Peyer's patch (tissue), 4 donors: ENCODE data around the gene SIPA1L3. TPM values are rescaled to one million over a fixed set of nuclear protein-coding genes. Genes with fewer than 3 reads are reported as not detected.
A peak's percentile ranks its signal among the peaks of the same experiment; 100 is the strongest.
"Not testable (repeated sequence)": the region's sequence is repeated elsewhere in the genome, so short reads cannot be mapped to it uniquely, and the experiment has no call there.

Experiments
- DNase-seq, 3 donors: peaks; one replicate each; pipeline ENCODE4 v3.0.0-alpha.2; 2017 to 2019
- H3K27ac ChIP-seq, 4 donors: fragments of 200-600 bp; sonication (generic); one replicate each; pipeline ENCODE4 v1.5.1; 2016 to 2019
- H3K27me3 ChIP-seq, 2 donors: fragments of 200-600 bp; sonication (generic); one replicate each; pipeline ENCODE4 v1.5.1; 2019
- H3K36me3 ChIP-seq, 3 donors: fragments of 200-600 bp; sonication (generic); one replicate each; pipeline ENCODE4 v1.5.1; 2016 to 2019
- H3K4me1 ChIP-seq, 4 donors: fragments of 200-600 bp; sonication (generic); one replicate each; pipeline ENCODE4 v1.5.1; 2016 to 2019
- H3K4me3 ChIP-seq, 4 donors: fragments of 200-600 bp; sonication (generic); 1 replicate in 3 of 4; 2 replicates in 1 of 4; pipeline ENCODE4 v1.5.1; 2016 to 2019; ENCODE audit warnings: mild to moderate bottlenecking in 1 of 4
- H3K9me3 ChIP-seq, 4 donors: fragments of 200-600 bp; sonication (generic); one replicate each; pipeline ENCODE4 v1.5.1; 2016 to 2019; ENCODE audit warnings: mild to moderate bottlenecking in 1 of 4
- CTCF ChIP-seq, 6 experiments: fragments of 450-650 bp in 4 of 6; fragments of 200-600 bp in 2 of 6; sonication (generic) in 1 of 6; IDR thresholded peaks; one replicate each; pipeline ENCODE4 v1.5.1; 2017 to 2019; ENCODE audit warnings: antibody characterized with exemption in 6 of 6, mild to moderate bottlenecking in 3 of 6, moderate library complexity in 1 of 6
- POLR2A ChIP-seq, 2 donors: fragments of 450-650 bp; IDR thresholded peaks; one replicate each; pipeline ENCODE4 v1.5.1; 2017; ENCODE audit warnings: antibody characterized with exemption in 2 of 2, mild to moderate bottlenecking in 2 of 2, moderate library complexity in 2 of 2
- total RNA-seq, 4 donors: library from RNA; depleted of rRNA; stranded (reverse); fragments of >200 nt; gene quantifications; one replicate each; pipeline ENCODE4 v1.1.0, GENCODE V29; 2016

Gene SIPA1L3
- total RNA-seq, 4 donors from 2014 or later = 63.5 to 304 (median 264) TPM

DNA sequence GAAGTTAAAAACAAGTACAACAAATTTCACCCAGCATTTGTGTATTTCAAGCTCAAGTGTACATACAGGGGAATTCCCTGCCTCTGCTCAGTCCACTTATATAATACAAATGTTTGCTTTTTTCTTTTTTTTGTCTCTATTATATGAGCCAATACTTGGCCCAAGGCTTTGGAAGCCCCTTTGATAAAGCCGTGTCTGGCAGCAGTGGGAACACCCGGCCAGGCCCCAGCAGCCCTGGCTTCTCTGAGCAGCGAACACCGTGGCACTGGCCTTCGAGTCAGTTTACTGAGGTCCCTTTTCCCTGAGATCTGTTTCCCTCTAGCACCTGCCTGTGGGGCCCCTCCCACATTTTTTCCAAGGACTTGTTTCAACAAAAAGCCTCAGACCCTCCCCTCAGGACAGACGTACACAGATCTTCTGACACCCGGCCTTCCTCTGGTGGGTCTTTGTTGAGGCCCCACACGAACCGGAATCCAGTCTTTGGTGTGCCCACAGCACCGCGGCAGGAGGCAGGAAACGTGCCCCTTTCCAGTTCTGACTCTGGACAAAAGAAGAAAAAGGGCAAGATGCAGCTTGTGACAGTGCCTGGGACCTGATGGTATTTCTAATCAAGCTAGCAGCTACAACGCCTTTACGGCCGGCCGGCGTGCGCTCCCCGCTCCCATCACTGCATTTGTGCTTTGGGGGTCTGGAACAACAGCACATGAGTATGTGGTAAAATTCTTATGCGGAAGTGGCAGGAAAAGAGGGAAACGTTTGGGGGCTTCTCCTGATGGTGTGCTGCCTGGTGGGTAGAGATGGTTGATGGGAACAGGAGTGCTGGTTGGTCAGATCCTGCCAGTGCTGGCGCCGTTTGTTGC, 13.8 kb downstream of the SIPA1L3 start:
- Histone ChIP-seq H3K9me3 (no peaks in the 10 kb centered on the region), H3K27me3 (no peaks in the 10 kb centered on the region), H3K4me1 (peaks cover 0 to 9% (median 3%) of the 10 kb centered on the region in 4 donors), H3K27ac (peak overlapping the region in 1 of 4 donors; percentile 52), H3K4me3 (no peak overlapping the region), H3K36me3 (no peaks in the 10 kb centered on the region)
- TF ChIP-seq CTCF (IDR thresholded peaks at IDR 0.05) (no peak), POLR2A (IDR thresholded peaks at IDR 0.05) (no peak)
- DNase-seq = no peak

DNA sequence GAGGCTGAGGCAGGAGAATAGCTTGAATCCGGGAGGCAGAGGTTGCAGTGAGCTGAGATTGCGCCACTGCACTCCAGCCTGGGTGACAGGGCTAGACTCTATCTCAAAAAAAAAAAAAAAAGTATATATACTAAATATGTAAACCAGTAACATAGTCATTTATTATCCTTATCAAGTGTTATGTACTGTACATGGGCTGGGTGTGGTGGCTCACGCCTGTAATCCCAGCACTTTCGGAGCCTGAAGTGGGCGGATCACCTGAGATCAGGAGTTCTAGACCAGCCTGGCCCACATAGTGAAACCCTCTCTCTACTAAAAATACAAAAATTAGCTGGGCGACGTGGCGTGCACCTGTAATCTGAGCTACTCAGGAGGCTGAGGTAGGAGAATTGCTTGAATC, 17.6 kb downstream of the SIPA1L3 start:
- Histone ChIP-seq H3K27ac (peak overlapping the region in 2 of 4 donors; percentile 2 to 43), H3K4me1 (peaks cover 0 to 22% (median 14%) of the 10 kb centered on the region in 4 donors)
- peak in 2 of 3 donors; percentile 75 to 81 for DNase-seq
- not testable (repeated sequence) for H3K27me3 ChIP-seq, H3K9me3 ChIP-seq, H3K4me3 ChIP-seq, H3K36me3 ChIP-seq

DNA sequence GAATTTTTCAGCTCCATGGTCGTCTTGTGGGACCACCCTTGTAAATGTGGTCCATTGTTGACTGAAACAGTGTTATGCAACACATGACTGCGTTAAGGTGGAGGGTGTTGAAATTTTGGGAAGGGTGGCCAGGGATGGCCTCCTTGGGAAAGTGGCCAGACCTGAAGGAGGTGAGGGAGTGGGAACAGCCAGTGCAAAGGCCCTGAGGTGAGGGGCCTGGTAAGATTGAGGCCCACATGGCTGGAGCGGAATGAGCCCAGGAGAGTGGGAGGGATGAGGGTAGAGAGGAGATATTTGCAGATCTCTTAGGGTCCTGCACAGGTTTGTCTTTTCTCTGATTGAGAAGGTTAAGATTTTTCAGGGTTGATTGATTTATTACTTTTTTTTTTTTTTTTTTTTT, 18.2 kb downstream of the SIPA1L3 start:
- Histone ChIP-seq H3K4me1 (peaks cover 0 to 28% (median 14%) of the 10 kb centered on the region in 4 donors), H3K27me3 (no peaks in the 10 kb centered on the region), H3K36me3 (no peaks in the 10 kb centered on the region), H3K4me3 (no peak overlapping the region), H3K9me3 (no peaks in the 10 kb centered on the region), H3K27ac (no peak overlapping the region)
- TF ChIP-seq POLR2A (IDR thresholded peaks at IDR 0.05) (no peak), CTCF (IDR thresholded peaks at IDR 0.05) (no peak)
- DNase-seq = no peak

GRCh38 chr19:37926255-37926654, 19.2 kb downstream of the SIPA1L3 start:
- H3K27ac ChIP-seq = peak overlapping the region in 1 of 4 donors; percentile 49

GRCh38 chr19:37926711-37927110, 19.7 kb downstream of the SIPA1L3 start:
- Histone ChIP-seq H3K4me1 (peaks cover 0 to 38% (median 14%) of the 10 kb centered on the region in 4 donors), H3K36me3 (no peaks in the 10 kb centered on the region)

More at GRCh38 chr19:37926255-37926654, 19.2 kb downstream of the SIPA1L3 start:
- Histone ChIP-seq H3K4me1 (peaks cover 0 to 34% (median 14%) of the 10 kb centered on the region in 4 donors), H3K36me3 (no peaks in the 10 kb centered on the region), H3K9me3 (no peaks in the 10 kb centered on the region), H3K4me3 (no peak overlapping the region), H3K27me3 (no peaks in the 10 kb centered on the region)
- TF ChIP-seq POLR2A (IDR thresholded peaks at IDR 0.05) (no peak), CTCF (IDR thresholded peaks at IDR 0.05) (no peak)
- no peak for DNase-seq

More at GRCh38 chr19:37926711-37927110, 19.7 kb downstream of the SIPA1L3 start:
- H3K4me3 ChIP-seq = no peak overlapping the region
- H3K9me3 ChIP-seq = no peaks in the 10 kb centered on the region
- TF ChIP-seq POLR2A (IDR thresholded peaks at IDR 0.05) (no peak), CTCF (IDR thresholded peaks at IDR 0.05) (no peak)
- no peaks in the 10 kb centered on the region for H3K27me3 ChIP-seq
- peak overlapping the region in 1 of 4 donors; percentile 82 for H3K27ac ChIP-seq
- no peak for DNase-seq
